HL-60/S4 treated with phorbol 12-myristate 13-acetate at 8.2 ng/mL for 4 days and 3 days (cell line): ENCODE measurements around the gene KIF23.

Source experiments
- in situ Hi-C: fragments of 300-500 bp; cut with MboI; formaldehyde crosslinking; loops from 2 replicates; pipeline ENCODE4 v1.15.0; 2022; ENCODE audit warnings: low sequenced_read_pairs

Gene KIF23

DNA sequence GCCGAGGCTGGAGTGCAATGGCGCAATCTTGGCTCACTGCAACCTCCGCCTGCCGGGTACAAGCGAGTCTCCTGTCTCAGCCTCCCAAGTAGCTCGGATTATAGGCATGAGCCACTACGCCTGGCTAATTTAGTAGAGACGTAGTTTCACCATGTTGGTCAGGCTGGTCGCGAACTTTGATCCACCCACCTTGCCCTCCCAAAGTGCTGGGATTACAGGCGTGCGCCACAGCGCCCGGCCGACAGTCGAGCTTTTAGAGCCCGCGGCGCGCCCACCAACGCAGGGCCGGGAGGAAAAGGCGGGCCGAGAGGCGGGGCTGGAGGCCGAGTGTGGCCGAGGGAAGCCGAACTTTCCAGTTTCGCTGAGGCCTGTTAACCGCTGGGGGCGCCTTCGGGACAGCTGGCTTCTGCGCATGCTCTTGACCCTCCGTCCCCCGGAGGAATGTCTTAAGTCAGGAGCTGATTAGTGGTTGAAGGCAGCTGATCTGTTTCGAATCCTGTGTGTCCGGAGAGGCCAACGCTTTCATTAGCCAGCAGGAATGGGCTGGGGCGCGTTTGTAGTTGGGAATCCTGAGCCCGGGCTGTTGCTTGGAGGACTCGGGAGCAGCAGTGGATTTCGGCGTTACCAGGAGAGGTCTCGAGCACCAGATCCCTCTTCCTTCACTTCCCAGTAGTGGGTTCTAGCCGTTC lies 48.5 kb downstream of the KIF23 start:
- in situ Hi-C loops: loop anchor here (25.0 kb wide), 1 partner anchor 1025 kb away; no protein-coding TSS in a partner anchor

DNA sequence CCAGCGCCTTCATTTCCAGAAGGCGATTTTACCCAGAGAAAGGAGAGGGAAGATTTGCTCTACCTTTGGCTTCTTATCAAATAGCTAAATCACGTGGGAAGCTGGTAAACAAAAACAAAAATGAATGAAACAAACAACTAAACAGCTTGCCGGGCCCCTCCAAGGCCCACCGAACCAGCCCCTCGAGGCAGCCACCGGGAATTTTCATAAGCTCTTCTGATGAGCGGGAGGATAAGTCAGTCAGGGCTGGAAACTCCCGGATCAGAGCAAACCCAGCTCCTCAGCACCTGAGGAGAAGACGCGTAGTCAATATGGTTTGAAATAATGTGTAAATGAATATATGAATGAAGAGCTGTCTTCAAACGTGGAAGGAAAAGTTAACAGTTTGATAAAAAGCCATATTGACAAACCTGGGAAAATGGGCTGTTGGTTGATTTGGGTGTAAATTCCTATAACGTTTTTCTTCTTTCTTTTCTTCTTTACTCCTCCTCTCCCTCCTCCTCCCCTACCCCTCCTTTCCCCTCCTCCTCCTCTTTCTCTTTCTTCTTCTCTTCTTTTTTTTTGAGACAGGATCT lies 49.1 kb downstream of the KIF23 start:
- in situ Hi-C loops: loop anchor here (25.0 kb wide), 1 partner anchor 1024 kb away; no protein-coding TSS in a partner anchor

DNA sequence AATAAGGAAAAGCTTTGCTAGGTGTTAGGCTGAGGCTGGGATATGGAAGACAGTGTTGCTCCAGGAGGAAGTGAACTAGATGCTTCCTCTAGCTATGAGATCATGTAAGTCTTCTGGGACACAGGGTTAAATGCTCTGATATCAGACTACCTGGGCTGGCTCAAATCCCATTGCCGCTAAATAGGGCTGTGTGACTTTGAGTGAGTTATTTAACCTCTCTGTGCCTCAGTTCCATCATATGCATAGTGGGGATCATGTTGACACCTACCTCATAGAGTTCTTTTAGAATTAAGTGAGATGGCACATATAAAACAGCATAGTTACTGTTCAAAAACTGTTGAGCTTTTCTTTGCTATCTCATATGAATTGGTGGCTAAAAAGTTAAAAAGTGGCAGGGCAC lies 51.1 kb downstream of the KIF23 start:
- in situ Hi-C loops: loop anchor here (25.0 kb wide), 1 partner anchor 1022 kb away; no protein-coding TSS in a partner anchor

DNA sequence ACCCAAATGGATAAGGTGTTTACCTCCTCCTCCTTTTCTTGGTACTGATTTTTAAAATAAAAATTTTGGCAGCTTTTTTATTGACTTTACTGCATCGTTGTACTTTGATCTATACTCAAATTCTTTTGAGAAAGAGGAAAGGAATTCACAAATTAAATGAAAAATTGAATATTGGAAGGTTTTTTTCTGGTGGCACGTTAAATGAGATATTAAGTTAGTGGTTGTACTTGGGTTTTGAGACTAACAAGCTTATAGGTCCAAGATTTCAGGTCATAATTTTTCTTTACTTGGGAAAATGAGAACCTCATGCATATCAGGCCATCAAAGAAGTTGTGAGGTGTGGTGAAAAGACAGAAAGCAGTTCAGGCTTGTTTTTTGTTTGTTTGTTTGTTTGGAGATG lies 52.6 kb downstream of the KIF23 start:
- in situ Hi-C loops: loop anchor here (25.0 kb wide), 1 partner anchor 1021 kb away; no protein-coding TSS in a partner anchor

DNA sequence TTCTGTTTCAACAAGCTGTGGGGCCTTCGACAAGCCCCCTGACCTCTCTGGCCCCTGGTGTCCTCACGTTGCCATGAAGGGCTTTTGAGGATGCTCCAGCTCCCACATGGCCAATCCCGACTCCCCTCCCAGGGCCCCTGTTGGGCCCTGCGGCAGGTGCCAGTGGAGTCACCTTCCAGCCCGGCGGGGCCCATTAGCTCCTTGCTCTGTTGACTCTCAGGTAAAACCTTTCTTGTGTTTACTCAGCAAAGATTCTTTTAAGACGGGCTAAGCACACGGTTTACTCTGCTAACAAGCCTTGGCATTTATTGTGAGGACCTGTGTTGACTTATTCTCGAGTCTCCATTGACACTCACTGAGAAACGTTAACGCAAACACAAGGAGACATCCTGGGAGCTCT lies 53.5 kb downstream of the KIF23 start:
- in situ Hi-C loops: loop anchor here (25.0 kb wide), 1 partner anchor 1020 kb away; no protein-coding TSS in a partner anchor

DNA sequence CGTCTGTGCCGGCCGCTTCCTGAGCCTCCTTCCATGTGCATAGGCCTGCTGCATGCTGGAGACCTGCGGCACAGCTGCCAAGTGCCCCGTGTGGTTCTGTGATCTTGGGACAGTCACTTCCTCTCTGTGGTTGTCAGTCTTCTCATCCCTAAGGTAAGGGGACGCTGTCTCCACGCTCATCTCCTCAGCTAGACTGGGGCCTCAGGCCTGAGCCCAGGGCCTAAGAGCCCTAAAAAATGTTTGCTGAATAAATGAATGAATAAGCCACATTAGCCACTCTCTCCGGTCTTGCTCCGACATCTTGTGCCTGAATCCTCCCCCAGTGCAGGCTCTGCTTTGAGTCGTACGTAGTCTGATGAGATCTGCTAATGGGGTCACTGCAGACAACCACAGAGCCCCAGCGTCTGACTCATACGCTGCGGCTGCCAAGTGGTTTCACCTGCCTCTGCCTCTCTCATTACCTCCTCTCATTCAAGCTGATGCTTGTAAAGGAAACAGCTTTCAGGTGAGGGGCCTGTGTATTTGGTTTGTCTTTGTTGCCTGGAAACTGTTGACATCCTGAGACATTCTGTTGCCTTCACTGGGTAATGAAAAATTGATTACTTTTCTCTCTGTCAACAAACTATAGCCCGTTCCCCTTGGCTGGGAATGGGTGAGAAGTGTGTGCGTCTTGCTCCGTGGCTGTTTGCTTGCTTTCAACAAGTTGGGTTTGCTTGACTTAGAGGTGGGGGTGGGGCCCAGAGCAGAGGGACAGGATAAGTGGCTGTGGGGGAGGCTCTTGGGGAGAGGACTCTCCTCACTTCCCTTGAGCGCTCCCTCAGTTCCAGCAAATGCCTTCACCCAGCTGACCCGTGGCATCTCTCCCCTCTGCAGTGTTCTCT lies 54.3 kb downstream of the KIF23 start:
- in situ Hi-C loops: loop anchor here (25.0 kb wide), 1 partner anchor 1019 kb away; no protein-coding TSS in a partner anchor

DNA sequence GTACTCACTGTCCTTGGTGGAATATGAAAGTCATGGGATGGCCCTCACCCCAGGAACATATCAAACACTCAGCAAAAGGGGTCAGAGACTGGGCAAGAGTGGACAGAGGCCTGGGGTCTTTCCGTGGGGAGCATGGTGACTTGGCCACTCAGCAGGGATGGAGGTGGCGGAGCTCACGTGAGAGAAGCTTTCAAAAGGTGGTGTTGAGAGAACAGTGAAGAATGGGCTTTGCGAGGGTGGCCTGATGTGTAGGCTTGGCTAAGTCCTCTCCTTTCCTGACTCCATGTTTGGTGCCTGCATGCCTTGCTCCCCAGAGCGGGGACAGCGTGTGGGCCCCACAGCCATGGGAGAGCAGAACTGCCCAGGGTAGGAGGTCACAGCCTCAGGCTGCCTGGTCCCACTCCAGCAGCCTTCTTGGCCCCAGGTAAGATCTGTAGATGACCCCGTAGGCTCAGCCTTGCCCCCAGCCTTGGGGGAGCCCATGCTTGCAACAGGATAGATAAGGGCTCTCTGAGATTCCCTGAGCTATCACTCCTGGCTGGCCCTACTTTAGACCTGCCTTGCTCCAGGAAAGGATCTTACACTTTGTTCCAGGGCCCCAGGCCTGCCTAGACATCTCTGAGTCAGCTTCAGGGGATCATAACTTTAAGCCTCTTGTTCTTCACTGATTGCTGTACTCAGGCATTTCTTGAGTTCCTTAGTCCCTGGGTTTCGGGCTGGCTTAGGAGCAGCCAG lies 55.5 kb downstream of the KIF23 start:
- in situ Hi-C loops: loop anchor here (25.0 kb wide), 1 partner anchor 1018 kb away; no protein-coding TSS in a partner anchor

DNA sequence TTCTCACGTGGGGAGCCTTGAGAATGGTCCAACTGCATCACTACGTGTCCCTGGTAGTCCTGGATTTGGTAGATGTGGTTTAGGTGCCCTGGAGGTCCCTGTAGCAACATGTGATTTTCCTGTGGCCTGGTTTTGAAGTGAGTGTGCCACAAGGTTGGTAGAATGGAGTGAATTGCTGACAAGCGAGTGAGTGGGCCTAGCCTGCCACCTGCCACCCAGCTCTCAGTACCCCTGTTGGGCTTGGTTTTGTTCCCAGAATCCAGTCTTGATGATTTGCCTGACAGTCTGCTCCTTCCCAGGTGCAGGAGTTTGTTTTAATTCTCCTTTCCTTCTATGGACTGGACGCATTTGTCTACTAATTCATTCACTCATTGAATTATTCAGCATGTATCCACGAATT lies 57.9 kb downstream of the KIF23 start:
- in situ Hi-C loops: loop anchor here (25.0 kb wide), 1 partner anchor 1015 kb away; no protein-coding TSS in a partner anchor

DNA sequence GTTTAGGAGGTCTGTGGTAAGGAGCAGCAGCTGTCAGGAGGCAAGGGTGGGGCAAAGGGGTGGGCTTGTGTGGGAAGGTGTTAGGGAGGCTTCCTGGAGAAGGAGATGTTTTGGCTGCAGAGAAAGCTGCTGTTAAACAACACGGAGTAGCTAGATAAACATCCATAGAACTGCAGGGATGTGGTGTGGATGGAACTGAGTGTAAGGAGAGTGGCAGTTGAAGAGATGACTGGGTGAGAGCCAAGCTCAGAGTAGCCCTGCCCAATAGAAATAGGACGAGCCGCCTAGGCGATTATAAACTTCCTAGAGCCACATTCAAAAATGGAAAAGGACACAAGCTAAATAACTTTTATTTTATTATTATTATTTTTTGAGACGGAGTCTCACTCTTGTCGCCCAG lies 58.4 kb downstream of the KIF23 start:
- in situ Hi-C loops: loop anchor here (25.0 kb wide), 1 partner anchor 1015 kb away; no protein-coding TSS in a partner anchor

DNA sequence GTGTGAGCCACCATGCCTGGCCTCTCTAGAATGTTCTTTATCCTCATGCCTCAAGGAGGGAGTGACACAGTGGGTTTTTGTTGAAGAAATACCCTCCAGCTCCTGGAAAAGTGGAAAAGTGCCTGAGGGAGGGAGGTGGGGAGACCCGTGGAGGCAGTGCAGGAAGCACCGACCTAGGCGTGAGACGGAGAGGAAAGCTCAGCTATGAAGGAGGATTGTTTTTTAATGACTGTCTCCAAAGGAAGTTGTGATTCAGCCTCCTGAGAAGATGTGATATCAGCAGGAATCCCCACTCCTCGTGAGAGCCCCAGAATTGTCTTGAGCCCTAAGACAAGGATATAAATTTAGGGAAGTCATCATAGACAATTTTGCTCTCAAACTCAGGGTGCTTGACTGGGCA lies 60.1 kb downstream of the KIF23 start:
- in situ Hi-C loops: loop anchor here (25.0 kb wide), 1 partner anchor 1013 kb away; no protein-coding TSS in a partner anchor

DNA sequence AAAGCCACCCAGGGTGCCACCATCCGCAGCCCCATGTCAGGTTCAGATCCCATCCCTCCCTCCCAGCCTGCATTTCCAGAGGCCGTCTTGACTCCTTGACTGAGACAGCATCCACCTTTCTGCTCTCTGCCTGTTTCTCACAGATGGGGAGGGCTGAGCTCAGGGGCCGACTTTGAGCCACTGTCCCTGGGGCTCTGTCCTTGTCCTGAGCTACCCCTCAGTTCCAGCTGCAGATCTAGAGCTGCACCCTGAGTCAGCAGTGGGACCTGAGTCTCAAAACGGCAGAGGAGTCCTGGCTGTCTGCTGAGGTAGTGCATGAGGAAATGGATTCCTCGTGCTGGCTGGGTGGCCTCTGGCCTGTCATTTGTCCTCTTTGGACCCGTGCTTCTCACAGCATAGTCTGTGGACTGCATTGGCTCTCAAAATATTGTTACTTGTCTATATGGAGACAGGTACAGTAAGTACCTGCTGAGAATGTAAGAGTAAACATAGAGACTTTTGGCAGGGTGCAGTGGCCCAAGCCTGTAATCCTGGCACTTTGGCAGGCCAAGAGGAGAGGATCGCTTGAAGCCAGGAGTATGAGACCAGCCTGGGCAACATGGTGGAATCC lies 60.8 kb downstream of the KIF23 start:
- in situ Hi-C loops: loop anchor here (25.0 kb wide), 2 partner anchors 1012 to 1337 kb away; no protein-coding TSS in a partner anchor

DNA sequence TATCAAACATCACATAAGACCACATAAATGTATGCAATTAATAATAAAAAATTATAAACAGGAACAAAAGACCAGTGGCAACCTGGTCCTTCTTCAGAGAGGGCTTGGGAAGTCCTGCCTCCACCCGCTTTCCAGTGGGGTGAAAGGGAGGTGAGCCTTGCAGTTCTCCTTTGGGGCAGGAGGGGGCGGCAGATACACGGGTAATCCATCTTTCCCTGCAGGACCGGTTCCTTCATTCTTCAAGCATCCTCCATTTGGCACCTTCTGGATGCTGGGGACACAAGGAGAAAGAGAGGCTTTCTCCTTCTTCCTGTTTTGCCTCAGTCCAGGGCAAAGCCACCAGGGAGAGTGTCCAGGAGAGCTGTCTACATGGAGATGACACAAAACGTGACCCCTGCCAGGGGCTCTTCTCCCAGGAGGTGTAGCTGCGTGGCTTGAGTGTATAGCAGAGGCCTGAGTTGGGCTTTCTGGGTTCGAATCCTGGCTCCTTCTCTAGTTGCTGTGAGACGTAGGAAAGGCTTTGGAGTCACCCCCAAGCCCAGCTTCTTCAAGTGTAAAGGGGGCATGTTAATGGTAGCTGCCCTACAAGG lies 61.7 kb downstream of the KIF23 start:
- in situ Hi-C loops: loop anchor here (25.0 kb wide), 1 partner anchor 1336 kb away; no protein-coding TSS in a partner anchor

DNA sequence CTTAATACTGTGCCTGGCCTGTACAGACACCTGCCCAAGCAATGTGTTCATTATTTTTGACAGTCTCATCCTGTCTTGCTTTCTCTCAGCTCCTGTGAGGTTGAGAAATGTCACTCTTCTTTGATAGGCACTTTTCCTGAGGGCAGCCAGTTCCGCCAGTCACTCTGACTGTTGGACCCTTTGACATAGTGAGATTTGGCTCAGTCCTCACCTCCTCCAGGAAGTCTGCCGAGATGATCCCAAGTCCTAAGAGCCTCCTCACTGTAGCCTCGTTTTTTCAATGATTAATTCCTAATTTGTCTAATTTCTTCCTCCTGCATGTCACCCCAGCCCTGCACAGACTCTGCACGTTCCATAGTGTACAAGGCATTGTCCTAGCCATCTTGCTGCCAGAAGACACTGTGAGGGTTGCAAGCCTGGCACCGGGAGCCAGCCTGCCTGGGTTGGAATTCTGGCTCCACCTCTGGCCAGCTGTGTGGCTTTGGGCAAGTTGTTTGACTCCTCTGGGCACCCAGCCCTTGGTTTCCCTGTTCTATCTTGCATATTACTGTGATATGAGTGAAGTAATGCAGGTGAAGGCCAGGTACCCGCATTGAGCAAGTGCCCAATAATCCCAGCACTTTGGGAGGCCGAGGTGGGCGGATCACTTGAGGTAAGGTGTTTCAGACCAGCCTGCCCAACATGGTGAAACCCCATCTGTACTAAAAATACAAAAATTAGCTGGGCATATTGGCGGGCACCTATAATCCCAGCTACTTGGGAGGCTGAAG lies 62.7 kb downstream of the KIF23 start:
- in situ Hi-C loops: loop anchor here (25.0 kb wide), 1 partner anchor 1335 kb away; no protein-coding TSS in a partner anchor

DNA sequence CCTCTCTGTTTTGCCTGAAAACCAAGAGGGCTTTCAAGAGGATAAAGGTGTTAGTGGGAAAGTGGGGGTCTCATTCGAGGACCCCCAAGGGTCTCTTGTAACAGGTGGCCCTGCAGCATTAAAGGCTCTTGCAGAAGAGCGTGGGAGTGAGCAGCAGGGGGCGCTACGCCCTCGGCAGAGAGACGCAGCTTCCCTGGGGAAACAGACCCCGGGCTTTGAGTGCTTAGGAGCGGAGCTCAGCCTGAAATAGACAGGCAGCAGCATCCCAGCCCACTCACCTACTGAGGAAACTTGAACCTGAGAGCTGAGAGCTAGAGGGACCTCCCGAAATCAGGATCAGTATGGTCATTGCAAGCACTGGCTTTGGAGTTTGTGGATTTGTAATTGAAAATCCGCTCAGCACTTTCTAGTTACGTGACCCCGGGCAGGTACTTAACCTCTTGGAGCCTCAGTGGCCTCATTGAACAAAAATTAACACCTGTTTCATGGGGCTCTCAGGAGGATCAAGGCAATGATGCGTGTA lies 64.2 kb downstream of the KIF23 start:
- in situ Hi-C loops: loop anchor here (25.0 kb wide), 1 partner anchor 1334 kb away; no protein-coding TSS in a partner anchor

DNA sequence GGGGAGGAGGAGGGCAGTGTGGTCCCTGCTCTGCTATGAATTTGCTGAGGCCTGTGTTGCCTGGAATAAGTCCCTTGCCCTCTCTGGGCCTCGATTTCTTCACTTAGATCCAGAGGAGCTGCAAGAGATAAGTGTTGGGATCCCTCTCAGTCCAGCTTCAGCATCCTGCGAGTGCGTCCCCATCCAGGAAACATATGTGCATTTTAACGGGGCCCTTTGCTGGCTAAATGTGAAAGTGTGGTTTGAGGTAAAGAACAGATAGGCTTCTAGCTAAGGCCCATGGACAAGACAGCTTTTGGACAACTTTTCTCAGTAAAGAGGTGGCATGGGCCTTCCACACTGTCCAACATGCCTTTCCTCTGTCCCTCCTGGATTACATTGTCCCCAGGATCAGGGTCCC lies 64.9 kb downstream of the KIF23 start:
- in situ Hi-C loops: loop anchor here (25.0 kb wide), 1 partner anchor 1333 kb away; no protein-coding TSS in a partner anchor

DNA sequence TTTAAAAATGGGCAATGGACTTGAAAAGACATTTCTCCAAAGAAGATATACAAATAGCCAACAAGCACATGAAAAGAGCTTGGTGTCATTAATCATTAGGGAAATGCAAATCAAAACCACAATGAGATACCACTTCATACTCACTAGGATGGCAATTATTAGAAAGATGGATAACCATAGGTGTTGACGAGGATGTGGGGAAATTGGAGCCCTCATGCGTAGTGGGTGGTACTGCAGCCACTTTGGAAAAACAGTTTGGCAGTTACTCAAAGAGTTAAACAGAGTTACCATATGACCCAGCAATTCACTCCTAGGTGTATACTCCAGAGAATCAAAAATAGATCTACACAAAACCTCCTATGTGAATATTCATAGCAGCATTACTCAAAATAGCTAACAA lies 65.8 kb downstream of the KIF23 start:
- in situ Hi-C loops: loop anchor here (25.0 kb wide), 1 partner anchor 1332 kb away; no protein-coding TSS in a partner anchor

DNA sequence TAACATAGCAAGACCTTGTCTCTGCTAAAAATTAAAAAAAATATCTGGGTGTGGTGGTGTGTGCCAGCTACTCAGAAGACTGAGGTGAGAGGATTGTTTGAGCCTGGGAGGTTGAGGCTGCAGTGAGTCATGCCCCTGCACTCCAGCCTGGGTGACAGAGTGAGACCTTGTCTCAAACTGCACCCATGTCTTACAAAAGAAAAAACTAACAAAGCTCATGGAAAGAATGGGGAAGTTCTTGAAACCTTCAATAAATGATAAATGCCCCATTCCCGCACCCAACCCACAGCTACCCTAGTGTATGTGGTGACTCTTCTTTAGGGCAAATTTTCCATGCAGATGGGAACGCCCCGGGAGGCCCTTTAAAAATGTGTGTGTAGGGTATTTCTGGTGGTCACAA lies 66.8 kb downstream of the KIF23 start:
- in situ Hi-C loops: loop anchor here (25.0 kb wide), 1 partner anchor 1331 kb away; no protein-coding TSS in a partner anchor

DNA sequence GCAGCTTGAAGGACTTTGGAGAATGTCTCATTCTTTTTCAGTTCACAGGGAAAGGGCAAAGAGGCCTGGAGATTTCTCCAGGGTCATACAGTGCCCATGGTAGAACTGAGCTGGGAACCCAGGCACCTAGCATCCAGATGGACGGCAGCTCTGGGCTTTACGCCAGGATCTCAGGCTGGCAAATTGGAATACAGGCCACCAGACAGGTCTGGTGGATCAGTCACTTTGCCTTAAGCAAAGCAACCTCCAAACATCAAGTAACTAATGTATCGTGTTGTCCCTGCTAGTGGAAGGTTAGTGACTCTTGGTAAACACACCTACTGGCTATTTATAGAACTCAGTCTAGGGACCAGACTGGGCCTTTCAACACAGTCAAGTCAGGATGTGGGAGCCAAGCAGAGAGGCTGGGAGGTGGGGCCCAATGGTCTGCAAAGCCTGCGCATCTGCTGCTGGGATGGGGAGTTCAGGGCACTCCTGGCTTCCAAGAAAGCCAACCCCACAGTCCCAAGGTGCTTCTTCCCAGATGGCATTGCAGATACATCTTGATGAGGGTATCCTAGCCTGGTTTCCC lies 68.6 kb downstream of the KIF23 start:
- in situ Hi-C loops: loop anchor here (25.0 kb wide), 1 partner anchor 1330 kb away; no protein-coding TSS in a partner anchor
